GM15510 (cell line): ENCODE data around the gene PQBP1.

ENCODE experiments used
- POLR2A ChIP-seq: IDR thresholded peaks from 3 replicates; pipeline ENCODE4 v1.6.1; 2011; ENCODE audit warnings: borderline replicate concordance; ENCODE audit not compliant: insufficient read length; ENCODE audit errors: extremely low read depth

The PQBP1 gene, protein sequence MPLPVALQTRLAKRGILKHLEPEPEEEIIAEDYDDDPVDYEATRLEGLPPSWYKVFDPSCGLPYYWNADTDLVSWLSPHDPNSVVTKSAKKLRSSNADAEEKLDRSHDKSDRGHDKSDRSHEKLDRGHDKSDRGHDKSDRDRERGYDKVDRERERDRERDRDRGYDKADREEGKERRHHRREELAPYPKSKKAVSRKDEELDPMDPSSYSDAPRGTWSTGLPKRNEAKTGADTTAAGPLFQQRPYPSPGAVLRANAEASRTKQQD

DNA sequence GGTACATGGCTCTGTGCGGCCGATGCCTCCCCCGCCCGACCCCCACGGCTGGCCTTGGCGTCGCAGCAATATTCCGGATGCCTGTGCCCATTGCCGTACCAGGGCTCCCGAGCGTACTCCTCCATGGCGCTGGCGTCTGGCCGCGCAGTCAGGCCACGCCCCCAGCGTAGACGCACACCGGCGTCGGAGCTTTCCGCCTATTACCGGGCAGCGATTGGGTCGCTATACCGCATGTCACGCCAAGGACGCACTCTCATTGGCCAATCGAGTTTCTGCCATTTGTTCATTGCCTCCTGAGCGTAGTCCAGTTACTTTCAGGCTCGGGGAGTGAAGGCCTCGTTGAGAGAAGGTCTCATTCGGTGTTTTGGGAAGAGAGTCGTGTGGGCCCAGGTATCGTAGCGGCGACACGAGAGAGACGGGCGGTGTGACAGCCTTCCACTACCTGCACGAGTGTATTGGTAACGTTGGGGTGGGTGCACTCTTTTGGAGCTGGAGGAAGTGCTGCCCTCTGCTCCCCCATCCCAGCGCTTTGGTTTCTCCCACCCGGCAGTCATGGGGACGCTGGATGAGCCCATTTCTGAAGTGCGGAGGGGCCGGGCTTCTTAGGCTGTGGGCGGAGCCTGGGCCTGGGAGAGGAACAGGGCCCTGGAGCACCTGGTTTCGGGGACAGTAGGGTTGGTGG is at the start of gene PQBP1, which contains the start of gene TIMM17B:
Gene PQBP1, plus strand, starts transcription at position 306 of the 682 bp plus-strand sequence. CDS start 580 bp downstream, outside the sequence.
Gene TIMM17B, minus strand, starts transcription at position 144 of the 682 bp plus-strand sequence. Its CDS starts 19 bp downstream, at position 125.
- peak; percentile 68 for TF ChIP-seq POLR2A

DNA sequence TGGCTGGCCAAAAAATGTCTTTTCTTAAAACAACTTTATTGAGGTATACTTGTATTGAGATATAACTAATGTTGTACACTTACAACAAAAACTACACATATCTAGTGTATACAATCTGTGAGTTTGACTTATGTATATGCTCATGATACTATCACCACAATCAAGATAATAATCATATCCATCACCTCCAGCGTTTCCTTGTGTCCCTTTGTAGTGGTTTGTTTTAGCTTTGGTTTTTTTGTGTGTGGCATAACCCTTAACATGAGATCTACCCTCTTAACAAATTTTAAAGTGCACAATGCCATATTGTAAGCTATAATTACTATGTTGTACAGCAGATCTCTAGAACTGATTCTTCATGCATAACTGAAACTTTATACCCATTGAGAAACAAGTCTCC is 48.9 kb upstream of the PQBP1 start:
- no peak for TF ChIP-seq POLR2A

DNA sequence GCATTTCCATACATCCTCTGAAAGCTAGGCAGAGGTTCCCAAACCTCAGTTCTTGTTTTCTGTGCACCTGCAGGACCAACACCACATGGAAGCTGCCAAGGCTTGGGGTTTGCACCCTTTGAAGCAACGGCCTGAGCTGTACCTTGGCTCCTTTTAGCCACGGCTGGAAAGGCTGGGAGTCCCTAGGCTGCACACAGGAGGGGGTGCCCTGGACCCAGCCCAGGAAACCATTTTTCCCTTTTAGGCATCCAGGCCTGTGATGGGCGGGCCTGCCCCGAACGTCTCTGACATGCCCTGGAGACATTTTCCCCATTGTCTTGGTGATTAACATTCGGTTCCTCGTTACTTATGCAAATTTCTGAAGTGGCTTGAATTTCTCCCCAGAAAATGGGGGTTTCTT is 44.9 kb upstream of the PQBP1 start:
- TF ChIP-seq POLR2A: no peak

DNA sequence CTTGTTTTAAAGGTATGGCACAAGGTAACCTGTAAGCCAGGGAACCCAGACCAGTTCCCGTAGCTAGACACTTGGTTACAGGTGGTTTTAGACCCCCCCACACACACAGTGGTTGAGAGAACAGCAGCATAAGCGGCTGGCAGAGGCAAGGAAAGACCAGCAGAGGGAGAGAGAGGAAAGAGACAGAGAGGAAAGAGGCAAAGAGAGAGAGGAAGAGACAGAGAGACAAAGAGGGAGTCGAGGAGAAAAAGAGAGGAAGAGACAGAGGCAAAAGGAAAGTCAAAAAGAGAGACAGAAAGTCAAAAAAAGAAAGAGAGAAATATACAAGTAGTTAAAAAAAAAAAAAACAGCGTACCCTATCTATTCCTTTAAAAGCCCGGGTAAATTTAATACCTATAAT is 42.8 kb upstream of the PQBP1 start:
- no peak for TF ChIP-seq POLR2A

DNA sequence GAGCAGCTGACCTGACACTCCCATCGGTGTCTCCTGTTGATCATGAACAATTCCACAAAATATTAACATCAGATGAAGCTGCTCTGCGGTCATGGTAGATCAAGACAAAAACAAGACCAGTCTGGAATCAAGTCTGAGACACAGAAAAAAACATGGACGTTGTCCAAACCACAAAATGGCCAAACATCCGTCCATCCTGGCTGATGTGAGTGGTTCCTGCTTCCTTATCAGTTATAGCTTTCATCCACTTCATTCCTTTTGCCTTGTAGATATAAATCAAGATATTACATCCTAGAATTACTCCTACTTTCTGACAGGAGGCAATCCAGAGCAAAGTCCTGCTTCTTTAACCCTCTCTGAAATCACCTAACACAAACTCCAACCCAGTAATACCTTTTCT is 33.5 kb upstream of the PQBP1 start:
- no peak for TF ChIP-seq POLR2A

DNA sequence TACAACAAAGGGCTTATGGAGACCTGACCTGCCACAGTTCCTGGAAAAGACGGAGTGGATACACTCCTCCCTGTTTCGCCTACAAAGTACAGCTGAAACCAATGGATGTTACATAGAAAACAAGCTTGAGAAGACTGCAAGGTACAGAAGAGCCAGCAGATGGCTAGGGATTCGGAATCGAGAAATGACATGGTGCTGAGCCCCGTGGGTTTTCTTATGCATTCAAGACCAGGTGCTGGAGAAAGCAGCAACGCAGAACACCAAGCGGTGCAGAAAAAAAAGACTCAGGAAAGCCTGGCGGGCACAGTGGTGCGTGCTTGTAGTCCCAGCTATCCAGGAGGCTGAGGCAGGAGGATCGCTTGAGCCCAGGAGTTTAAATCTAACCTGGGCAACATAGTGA is 14.0 kb upstream of the PQBP1 start:
- no peak for TF ChIP-seq POLR2A

DNA sequence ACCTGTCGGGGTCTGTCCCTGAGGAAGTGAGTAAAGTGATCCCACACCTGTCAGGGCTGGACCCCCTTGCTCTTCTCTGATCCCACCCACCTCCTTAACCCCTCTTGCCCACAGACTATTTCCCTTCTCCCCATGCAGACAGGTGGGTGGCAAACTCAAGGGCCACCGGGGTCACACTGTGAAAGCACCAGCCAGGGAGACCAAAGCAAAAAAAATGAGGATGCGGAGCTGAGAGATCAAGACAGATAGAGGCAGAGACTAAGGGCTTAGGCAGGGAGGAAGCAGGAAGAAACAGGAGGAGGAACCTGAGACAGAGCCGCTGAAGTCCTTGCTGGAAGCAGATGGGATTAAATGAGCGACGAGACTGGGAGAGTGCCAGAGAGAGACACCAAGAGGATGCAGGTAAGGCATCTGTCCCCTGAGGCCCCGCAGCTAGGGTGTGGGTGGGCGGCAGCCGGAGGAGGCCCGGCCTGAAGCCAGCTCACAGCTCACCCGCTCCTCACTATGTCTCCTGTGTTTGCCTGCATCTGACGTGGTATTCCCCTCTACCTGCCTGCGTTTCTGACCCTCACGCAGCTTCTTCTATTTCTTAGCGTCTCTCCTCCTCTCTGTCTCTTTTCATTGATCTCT is 7.3 kb upstream of the PQBP1 start:
- TF ChIP-seq POLR2A: no peak

DNA sequence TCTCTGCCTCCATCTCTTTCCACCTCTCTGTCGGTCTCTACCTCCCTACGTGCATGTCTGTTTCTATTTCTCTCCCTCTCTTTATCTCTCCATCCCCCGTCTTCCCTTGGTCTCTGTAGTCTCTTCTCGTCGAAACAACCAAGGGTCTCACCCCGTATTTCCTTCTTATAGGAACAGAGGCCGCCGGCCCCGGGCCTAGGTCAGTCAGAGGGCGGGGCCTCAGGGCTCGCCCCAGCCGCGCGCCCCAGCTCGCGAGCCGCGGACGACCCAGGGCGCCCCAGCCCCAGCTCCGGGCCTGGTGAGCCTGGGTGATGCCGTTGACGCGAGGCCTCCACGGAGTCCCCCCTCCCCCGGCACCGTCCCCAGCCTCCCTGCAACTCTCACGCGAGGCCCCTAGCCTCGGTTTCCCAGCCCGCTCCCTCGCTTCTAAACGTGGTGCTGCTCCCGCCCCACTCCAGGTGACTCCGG is 6.8 kb upstream of the PQBP1 start:
- TF ChIP-seq POLR2A: no peak

DNA sequence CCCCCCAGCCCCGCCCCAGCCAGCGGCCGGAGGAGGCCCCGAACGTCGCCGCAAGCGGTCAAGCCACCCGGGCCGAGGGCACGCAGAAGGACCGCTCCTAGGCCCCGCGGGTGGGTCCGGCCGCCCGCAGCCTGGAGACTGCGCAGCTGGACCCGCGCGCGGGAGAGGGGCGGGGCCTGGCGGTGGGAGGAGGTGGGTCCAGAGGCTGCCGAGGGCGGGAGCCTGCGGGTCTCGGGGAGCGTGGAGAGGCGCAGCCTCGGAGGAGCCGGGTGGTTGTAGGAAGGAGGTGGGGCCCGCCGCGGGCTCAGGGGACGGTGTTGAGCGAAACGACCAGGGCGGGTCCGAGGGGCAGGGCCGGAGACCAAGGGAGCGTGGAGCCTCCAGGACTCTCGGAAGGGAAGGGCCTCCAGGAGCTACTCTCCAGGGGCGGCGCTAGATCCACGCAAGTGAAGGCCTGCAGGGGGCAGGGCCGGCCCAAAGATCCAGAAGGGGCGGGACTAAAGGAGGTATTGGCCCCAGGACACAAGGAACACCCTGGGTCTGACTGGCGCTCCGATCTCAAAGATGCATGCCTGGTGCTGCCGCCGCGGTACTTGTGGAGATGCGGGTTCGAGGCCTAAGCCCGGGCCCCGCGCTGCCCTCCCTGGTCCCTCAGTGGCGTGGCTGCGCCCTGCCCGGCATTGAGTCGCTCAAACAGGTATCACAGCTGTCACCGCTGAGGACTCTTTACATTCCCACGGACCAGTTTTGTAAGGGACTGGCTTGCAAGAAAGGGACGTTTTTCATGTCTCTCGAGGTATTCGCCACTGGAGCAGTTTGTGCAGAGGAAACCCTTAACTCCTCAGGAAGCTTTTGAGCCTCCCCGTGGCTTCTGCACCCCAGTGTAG is 6.1 kb upstream of the PQBP1 start:
- TF ChIP-seq POLR2A: no peak

DNA sequence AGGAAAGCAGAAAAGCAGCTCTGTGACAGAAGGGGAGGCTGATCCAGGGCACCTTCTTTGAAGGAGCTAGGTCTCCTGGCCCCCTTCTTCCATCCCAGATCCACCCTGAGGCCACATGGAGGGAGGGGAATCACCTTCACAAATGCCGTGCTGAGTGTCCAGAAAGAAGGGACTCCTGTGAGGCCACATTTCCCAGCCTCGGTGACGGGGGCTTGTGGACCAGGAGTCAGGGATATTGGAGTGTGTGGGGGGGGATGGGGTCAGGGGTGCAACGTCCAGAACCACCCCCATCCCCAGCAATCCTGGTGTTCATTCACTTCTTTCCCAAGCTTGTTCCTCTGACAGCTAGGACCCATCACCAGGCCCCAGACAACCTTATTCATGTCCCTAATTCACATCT is 4.8 kb upstream of the PQBP1 start:
- no peak for TF ChIP-seq POLR2A

DNA sequence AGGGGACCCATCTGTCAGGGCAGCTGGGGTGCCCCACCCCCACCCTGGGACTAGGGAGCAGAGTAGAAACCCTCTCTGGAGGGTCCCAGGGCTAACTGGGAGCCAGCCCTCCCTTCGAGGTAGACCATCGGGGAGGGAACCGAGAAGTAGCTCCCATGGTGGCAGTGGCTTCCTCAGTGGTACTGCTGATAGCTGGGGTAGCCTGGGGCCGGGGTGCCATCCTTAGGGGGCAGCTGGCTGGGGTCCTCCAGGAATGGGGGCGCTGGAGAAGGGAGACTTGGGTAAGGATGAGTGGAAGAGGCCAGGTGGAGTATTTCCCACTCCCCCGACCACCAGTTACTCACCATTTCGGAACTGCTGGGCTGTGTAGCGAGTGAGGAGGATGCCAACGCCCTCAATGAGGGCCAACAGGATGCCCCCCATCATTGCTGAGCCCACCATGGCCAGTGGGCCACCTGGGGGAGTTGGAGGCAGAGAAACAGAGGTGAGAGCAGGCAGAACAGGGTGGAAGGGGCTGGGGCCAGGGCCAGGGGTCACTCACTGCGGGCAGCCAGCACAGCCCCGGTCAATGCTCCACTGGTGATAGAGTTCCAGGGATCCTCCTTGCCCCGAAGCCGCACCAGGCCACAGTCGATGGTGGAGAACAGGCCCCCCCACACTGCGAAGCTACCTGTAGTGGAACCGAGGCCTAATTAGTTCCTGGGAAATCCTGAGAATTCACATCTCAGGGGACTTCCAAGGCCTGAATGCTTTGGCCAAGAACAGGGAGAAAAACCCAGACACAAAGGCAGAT is 4.0 kb upstream of the PQBP1 start:
- no peak for TF ChIP-seq POLR2A

DNA sequence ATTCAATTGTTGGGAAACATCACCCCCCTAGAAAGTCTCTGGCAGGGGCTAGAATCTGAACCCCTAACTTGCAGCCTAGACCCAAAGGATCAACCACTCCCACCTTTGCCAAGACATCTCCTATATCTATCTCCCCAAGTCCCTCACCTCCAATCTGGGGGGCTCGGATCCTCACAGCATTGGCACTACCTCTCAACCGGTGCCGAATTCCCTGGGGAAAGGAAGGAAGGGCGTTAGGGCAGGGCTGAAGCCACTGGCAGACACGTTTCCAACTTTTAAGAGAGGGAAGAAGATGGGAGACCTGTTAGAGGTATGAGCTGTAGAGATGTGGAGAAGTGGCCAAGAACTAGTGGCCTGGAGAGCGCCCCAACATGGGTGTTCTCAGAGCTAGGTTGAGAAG is 2.8 kb upstream of the PQBP1 start:
- TF ChIP-seq POLR2A: no peak

DNA sequence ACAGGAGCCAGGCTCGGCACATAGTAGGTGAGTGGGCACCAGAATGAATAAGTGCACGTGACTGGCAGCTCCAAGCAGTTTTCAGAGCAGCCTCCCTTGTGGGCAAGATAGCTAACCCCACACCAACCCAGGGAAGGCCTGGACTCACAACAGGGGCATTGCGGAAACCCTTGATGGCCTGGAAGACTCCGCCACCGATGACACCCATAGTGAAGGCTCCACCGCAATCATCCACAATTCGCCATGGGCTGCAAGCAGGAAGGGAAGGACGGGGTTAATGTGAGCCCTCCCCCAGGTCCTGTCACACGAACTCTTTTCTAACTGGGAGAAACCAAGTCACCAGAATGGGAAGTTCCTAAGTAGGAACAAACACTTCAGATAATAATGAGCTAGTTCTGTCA is 1.1 kb upstream of the PQBP1 start:
- no peak for TF ChIP-seq POLR2A

DNA sequence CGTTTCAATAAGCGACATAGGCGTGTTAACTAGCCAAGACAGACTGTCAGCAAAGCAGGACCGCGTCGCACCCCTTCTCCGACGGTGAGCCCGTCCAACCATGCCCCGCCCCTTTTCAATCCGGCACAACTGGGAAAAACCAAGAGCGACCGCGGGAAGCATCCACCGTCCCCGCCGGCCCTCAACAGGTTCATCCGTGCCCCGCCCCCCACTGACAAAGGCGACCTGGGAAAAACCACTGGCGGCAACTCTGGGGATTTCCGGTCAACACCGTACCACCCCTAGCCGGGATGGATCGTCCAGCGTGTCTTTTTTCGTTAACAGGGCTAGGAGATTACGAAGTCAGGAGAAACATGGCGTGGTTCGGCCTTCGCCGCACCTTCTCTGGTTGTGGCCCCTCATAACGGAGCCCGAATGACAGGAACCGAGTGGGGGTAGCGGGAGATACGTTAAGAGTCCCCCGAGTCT is 539 bp upstream of the PQBP1 start:
- no peak for TF ChIP-seq POLR2A

DNA sequence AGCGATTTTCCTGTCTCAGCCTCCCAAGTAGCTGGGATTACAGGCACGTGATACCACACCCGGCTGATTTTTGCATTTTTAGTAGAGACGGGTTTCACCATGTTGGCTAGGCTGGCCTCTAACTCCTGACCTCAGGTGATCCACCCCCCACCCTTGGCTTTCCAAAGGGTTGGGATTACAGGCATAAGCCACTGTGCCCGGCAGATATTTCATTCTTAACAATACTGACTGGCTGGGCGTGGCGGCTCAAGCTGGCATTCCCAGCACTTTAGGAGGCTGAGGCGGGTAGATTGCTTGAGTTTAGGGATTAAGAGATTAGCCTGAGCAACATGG is 1.3 kb downstream of the PQBP1 start:
- TF ChIP-seq POLR2A: no peak

DNA sequence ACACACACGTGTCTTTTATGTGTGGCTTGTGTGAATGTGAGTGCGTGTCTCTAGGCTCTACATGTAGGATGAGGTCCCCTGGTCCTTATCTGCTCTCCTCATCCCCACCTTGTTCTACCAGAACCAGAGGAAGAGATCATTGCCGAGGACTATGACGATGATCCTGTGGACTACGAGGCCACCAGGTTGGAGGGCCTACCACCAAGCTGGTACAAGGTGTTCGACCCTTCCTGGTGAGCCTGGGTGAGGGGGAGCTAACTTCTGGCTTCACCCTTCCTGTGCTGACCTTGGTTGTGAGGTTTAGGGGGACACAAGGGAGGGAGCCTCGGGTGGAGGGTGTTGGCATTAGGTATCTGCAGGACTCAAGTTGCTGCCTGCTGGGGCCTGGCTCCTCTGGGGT is 3.3 kb downstream of the PQBP1 start:
- TF ChIP-seq POLR2A: no peak
